GM18951 (cell line): Measurements from ENCODE around the gene C2orf76.

ENCODE experiments used
- POLR2A ChIP-seq: IDR thresholded peaks from 4 replicates; pipeline ENCODE4 v1.6.1; 2011; ENCODE audit warnings: mild to moderate bottlenecking; ENCODE audit not compliant: insufficient read length, insufficient read depth; ENCODE audit errors: extremely low read depth
- in situ Hi-C: fragments of 300-500 bp; cut with MboI; formaldehyde crosslinking; loops from one replicate; pipeline ENCODE4 v1.12.0; 2022; ENCODE audit warnings: low sequenced_read_pairs, mixed read lengths, inconsistent platforms; ENCODE audit not compliant: unreplicated experiment

The C2orf76 gene

DNA sequence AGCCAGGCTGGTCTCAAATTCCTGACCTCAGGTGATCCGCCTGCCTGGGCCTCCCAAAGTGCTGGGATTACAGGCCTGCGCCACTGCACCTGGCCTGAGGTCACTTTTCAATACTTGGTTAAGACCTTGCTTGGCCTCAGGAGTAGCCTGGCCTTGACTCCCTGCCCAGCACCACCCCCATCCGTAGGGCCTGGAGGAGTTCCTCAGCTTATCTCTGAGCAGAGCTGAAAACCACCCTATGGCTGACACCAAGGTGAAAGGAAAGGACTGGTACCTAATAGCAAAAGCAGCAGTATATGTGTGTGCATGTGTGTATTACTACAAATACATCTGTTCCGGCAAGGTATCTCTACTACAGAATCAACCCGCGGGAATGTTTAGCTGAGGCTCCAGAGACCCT lies 87.0 kb downstream of the C2orf76 start:
- no peak for TF ChIP-seq POLR2A
- in situ Hi-C loops: loop anchor here (25.0 kb wide), 1 partner anchor 392 kb away; no protein-coding TSS in a partner anchor

DNA sequence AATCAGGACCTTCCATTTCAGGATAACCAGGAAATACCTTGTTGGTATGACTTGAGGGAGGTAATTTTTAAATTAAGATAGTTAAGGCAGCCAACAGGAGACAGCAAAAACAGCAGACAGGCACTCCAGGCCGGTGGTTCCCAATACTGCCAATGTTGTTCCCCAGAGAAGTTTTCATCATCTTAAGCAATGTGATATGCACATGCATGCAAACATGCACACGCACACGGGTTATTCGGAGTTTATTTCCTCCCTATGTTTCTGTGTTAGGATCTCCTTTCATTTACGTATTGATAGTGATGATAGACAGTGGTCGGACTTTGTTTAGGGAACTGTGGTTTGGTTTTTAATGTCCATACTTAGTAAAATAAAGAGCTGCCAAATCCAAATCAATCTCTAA lies 87.7 kb downstream of the C2orf76 start:
- in situ Hi-C loops: loop anchor here (25.0 kb wide), 1 partner anchor 392 kb away; no protein-coding TSS in a partner anchor
- no peak for TF ChIP-seq POLR2A

DNA sequence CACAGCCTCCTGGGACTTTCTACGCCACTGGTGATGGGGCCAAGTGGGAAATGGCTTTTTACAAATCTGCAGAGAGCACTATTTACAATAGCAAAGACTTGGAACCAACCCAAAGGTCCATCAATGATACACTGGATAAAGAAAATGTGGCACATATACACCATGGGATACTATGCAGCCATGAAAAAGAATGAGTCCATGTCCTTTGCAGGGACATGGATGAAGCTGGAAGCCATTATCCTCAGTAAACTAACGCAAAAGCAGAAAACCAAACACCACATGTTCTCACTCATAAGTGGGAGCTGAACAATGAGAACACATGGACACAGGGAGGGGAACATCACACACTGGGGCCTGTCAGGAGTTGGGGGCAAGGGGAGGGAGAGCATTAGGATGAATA lies 88.2 kb downstream of the C2orf76 start:
- in situ Hi-C loops: loop anchor here (25.0 kb wide), 1 partner anchor 391 kb away; no protein-coding TSS in a partner anchor

DNA sequence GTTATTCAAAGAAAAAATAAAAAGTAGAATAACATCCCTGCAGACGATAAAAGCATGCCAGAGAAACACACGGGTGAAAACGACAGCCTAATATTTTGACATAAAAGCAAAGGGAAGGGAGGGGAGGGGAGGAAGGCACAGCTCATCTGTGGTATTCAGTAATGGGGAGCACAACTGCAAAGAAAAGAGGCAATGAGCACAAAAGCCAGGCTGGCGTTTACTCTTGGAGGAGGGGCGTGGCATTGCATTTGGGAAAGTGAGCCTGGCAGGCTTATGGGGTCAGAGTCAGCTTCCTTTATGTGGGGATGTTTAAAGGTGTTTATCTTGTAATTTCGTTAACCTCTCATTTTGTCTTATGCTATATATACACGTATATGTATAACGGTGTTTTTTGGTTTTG lies 89.8 kb downstream of the C2orf76 start:
- TF ChIP-seq POLR2A: no peak
- in situ Hi-C loops: loop anchor here (25.0 kb wide), 1 partner anchor 390 kb away; no protein-coding TSS in a partner anchor

DNA sequence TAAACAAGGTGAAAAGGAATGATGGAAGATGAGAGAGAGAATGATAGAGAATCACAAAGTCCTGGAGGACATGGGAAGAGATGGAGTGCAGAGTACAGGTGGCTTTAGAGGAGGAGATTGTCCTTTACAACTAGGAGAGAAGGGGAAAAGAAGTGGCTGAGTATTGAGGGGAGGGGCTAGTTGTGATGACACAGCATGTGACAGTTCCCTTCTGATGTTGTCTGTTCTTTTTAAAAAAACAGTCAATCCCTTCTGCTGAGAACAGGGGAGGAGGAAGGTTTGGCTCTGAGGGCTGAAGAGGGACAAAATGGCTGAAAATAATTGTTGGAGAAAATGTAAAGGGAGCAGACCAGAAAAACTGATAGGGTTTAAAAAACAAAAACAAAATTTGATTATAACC lies 99.0 kb downstream of the C2orf76 start:
- in situ Hi-C loops: no loop called here
- no peak for TF ChIP-seq POLR2A

DNA sequence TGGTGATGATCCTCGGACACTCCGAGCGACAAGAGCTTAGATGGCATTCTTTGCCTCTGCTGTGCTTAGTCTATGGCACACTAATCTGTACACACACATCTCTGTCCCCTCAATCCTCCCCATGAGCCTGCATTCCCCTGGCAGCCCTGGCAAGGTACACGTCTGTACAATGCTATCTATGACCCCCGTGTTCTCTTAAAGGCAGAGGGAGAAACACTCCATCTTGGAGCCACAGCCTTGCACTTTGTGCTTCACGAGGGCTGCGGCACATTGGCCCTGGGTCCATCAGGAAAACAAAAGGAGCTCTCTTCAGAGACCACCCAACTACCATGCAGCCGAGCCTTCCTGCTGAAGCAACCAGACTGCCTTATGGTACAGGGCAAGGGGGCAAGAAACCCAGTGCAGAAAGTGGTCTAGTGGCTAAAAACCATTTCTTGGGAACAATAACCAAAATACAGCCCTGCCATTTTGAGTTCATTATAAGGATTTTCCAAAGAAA lies 100.5 kb downstream of the C2orf76 start:
- in situ Hi-C loops: no loop called here
- TF ChIP-seq POLR2A: no peak

DNA sequence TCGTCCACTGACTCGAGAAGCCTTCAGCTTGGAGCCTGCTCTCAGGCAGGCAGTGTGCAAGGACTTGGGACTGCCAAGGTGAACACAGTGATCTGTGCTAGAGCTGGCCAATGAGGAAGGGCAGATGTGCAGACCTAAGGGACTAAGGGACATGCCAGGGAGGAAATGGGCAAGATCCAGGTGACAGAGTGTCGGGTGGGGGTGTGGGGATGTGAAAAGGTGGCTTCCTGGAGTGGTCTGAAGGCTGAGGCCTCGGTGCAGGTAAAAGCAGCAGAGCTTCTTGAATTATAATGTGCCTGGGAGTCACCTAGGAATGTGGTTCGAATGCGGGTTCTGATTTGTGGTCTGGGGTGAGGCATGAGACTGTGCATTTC lies 101.0 kb downstream of the C2orf76 start:
- TF ChIP-seq POLR2A: no peak
- in situ Hi-C loops: no loop called here

DNA sequence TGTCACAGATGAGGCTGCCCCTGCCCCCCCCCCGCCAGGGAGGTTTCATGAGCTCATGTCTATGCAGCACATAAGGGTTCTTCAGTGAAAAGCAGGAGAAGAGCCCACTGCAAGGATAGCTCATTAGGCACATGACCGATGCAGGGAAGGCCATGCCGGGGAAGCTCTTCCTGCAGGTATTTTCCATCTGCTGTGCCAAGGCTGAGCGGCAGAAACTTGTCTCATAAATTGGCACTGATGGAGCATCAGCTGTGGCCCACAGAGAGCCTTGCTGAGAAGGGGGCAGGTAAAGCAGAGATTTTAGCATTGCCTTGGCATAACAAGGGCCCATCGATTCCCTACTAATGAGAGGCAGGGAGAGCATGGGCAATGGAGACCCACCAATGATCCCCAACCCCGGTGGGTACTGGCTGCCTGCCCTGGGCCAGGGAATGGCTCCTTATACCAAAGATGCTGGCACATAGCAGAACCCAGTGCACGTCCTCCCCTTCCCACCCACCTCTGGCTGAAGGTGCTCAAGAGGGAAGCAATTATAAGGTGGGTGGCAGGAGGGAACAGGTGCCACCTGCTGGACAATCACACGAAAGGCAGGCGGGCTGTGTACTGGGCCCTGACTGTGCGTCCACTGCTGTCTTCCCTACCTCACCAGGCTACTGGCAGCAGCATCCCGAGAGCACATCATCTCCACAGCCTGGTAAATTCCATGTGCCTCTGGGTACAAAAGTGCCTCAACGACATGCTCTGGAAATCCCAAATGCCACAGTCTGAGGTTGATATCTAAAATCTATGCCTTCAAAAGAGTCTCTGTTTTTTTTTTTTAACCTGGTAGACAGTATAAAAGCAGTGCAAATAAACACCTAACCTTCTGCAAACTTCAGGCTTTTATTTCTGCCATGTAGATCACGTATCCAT lies 101.6 kb downstream of the C2orf76 start:
- no peak for TF ChIP-seq POLR2A
- in situ Hi-C loops: no loop called here

DNA sequence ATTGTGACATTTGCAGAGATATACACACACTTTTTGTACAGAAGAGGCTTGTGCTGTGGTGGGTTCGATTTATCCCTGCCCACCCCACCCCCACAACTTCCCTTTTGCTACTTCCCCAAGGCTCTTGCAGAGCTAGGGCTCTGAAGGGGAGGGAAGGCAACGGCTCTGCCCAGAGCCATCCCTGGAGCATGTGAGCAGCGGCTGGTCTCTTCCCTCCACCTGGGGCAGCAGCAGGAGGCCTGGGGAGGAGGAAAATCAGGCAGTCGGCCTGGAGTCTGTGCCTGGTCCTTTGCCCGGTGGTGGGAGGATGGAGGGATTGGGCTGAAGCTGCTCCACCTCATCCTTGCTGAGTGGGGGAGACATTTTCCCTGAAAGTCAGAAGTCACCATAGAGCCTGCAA lies 103.0 kb downstream of the C2orf76 start:
- no peak for TF ChIP-seq POLR2A
- in situ Hi-C loops: no loop called here

DNA sequence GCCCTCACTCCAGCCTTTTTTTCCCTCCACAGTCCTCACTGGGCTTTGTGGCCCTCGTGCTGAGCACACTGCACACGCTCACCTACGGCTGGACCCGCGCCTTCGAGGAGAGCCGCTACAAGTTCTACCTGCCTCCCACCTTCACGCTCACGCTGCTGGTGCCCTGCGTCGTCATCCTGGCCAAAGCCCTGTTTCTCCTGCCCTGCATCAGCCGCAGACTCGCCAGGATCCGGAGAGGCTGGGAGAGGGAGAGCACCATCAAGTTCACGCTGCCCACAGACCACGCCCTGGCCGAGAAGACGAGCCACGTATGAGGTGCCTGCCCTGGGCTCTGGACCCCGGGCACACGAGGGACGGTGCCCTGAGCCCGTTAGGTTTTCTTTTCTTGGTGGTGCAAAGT lies 103.6 kb downstream of the C2orf76 start:
- in situ Hi-C loops: no loop called here

DNA sequence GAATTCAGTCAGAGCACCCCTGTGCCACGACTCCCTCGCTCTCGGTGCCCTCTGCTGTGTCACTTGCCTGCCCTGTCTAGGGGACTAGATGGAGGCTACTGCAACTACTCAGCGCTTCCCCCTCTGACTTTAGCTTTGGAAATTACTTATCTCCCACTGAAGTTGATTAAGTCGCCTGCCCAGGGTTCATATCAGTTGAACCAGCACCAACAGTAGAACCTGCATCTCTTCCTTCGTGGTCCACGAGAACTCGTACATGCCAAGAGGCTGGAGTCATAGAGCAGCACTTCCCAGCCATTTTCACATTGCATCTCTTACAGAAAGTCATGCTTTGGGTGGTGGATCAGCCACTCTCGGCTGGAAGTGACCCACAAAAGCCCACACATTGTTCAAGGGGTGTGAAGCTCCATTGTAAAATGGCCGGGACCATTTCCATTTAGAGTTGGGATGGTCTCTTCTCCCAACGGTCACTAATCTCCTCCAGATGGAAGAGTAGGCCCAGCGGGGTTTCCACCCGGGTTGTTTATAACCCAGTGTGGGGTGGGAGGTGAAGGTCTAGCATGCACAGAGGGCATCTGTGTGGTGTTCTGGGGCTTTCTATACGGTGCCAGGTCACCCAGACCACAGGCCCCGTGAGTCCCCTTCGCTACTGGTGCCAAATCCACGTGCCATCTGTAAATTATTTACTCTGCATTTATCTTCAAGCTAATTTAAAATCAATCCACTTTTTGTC lies 105.0 kb downstream of the C2orf76 start:
- TF ChIP-seq POLR2A: no peak
- in situ Hi-C loops: no loop called here

More for the DNA sequence above, 103.6 kb downstream of the C2orf76 start:
- no peak for TF ChIP-seq POLR2A

DNA sequence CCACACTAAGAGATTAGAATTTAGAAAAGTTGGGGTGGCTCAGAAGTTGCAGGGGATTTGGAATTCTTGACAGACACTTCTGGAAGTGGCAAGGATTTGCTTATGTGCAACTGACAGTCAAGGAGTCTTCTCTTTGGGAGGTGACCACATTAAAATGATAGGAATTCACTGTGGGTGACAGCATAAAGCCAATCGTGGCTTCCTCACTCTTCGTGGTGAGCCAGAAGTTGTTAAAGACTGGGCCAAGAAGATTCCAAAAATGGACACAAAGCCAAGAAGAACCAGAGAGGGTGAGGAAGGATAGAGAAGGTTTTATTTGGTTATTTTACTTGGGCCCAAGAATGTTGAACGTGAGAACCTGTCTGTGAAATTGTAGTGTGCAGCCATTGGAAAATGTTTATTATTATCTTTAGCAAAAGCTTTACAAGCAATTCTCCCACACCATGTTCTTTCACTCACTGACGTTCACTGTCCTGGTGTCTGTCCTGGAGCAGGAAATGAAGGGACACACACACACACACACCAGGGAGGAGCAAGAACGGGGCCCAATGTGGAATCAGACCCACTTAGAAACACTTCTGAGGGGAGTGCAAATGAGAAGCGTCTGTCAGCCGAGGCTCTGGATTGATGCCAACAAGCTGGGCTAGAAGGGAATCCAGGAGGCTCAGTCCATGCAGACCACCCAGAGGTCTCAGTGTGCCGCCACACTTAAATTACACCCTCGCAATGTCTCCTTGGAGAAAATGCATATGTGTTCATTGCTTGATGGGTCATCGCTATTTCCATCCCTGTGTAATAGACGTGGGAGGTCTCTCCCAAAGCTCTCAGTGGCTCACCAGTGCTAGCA lies 105.8 kb downstream of the C2orf76 start:
- TF ChIP-seq POLR2A: no peak
- in situ Hi-C loops: no loop called here

DNA sequence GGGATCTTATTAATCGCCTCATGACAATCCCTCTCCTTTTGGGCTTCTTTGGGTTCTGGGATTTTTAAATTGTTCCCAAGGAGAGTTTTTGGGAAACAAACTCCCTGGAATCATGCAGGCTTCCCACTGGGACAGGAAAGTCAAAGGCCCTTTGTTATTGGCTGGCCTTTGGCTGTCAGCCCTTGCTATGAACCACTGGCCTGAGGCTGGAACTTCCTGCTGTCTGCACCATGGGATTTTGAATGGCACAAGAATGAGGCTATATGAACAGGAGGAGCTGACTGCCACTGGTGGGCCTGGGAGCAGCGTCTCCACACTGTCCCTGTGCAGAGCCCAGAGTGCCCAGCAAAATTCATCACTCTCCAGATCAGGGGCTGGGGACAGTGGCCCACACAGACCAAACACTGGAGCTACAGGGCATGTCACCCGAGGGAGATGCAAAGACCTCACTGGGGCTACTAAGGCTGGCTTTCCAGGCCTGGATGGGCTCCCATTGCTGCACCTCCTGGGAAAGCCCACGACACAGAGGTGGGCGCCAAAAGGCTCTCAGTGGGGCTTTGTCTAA lies 107.3 kb downstream of the C2orf76 start:
- TF ChIP-seq POLR2A: no peak
- in situ Hi-C loops: no loop called here

DNA sequence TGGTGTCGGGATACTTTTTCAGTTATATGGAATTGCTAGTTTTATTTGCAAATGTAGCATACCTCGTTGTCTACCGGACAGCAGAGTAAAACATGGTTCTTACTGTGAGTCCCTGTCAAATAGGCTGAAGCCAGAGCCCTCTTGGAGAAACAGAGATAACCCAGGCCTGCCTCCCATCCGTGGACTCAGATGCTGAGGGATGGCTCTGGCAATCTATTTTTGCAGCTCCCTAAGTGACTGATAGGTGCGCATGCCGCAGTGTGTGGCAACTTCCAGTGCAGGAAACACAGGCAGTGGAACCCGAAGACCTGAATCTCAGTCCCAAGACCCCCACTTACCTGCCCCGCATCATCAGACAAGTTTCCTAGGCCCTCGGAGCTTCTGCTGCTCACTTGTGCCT lies 109.4 kb downstream of the C2orf76 start:
- TF ChIP-seq POLR2A: no peak
- in situ Hi-C loops: no loop called here
